22Rv1 (cell line): ENCODE measurements around the gene DNAJB8.

Experiments
- H3K27ac ChIP-seq: fragments of 450-650 bp; 2 replicates; pipeline ENCODE4 v1.5.1; 2017
- CTCF ChIP-seq: fragments of 450-650 bp; IDR thresholded peaks from 2 replicates; pipeline ENCODE4 v1.5.1; 2017; ENCODE audit warnings: mild to moderate bottlenecking
- ZFX ChIP-seq: fragments of 450-650 bp; IDR thresholded peaks from 2 replicates; pipeline ENCODE4 v1.6.1; 2017; ENCODE audit warnings: antibody characterized with exemption, borderline replicate concordance

The DNAJB8 gene

GRCh38 chr3:128457937-128458336, 8.8 kb downstream of the DNAJB8 start:
- TF ChIP-seq ZFX (no peak), CTCF (no peak)

GRCh38 chr3:128456776-128457715, 9.6 kb downstream of the DNAJB8 start:
- TF ChIP-seq ZFX = no peak
- no peak for TF ChIP-seq CTCF
- H3K27ac ChIP-seq = no peak overlapping the region

More at GRCh38 chr3:128457937-128458336, 8.8 kb downstream of the DNAJB8 start:
- no peak overlapping the region for H3K27ac ChIP-seq

GRCh38 chr3:128455786-128456748, 10.6 kb downstream of the DNAJB8 start:
- TF ChIP-seq CTCF = no peak
- no peak for TF ChIP-seq ZFX
- H3K27ac ChIP-seq = no peak overlapping the region

GRCh38 chr3:128455116-128455515, 11.6 kb downstream of the DNAJB8 start:
- no peak for TF ChIP-seq CTCF
- TF ChIP-seq ZFX = no peak
- H3K27ac ChIP-seq = no peak overlapping the region

- H3K27ac ChIP-seq = no peak overlapping the region
- no peak for TF ChIP-seq ZFX
- TF ChIP-seq CTCF = no peak
Observed at GRCh38 chr3:128454310-128454618, 12.4 kb downstream of the DNAJB8 start.

- no peak for TF ChIP-seq CTCF
- TF ChIP-seq ZFX = no peak
Observed at GRCh38 chr3:128453501-128454309, 13.0 kb downstream of the DNAJB8 start.

More at GRCh38 chr3:128453501-128454309, 13.0 kb downstream of the DNAJB8 start:
- H3K27ac ChIP-seq = no peak overlapping the region
